Testis (tissue), 3 donors: ENCODE data around the gene LIN28A. TPM values are rescaled to one million over a fixed set of nuclear protein-coding genes. Genes with fewer than 3 reads are reported as not detected.

Experiments used
- DNase-seq: peaks from one replicate; pipeline ENCODE4 v3.0.0-alpha.2; 2019
- H3K27ac ChIP-seq, 2 donors: fragments of 200-600 bp; sonication (generic); one replicate each; pipeline ENCODE4 v1.5.1; 2019
- H3K27me3 ChIP-seq: fragments of 200-600 bp; sonication (generic); one replicate; pipeline ENCODE4 v1.5.1; 2019
- H3K36me3 ChIP-seq: fragments of 200-600 bp; sonication (generic); one replicate; pipeline ENCODE4 v1.5.1; 2017; ENCODE audit warnings: low read depth; ENCODE audit errors: missing control alignments
- H3K4me1 ChIP-seq: fragments of 200-600 bp; sonication (generic); one replicate; pipeline ENCODE4 v1.5.1; 2019
- H3K4me3 ChIP-seq, 2 donors: fragments of 200-600 bp; sonication (generic); one replicate each; pipeline ENCODE4 v1.5.1; 2017 to 2019
- H3K9me3 ChIP-seq: fragments of 200-600 bp; sonication (generic); one replicate; pipeline ENCODE4 v1.5.1; 2017
- CTCF ChIP-seq, 3 experiments: fragments of 450-650 bp in 2 of 3; fragments of 200-600 bp in 1 of 3; sonication (generic) in 1 of 3; IDR thresholded peaks; one replicate each; pipeline ENCODE4 v1.5.1; 2016 to 2019; ENCODE audit warnings: antibody characterized with exemption in 3 of 3, mild to moderate bottlenecking in 2 of 3, moderate library complexity in 1 of 3
- POLR2A ChIP-seq: fragments of 450-650 bp; IDR thresholded peaks from one replicate; pipeline ENCODE4 v1.6.1; 2017; ENCODE audit warnings: antibody characterized with exemption, mild to moderate bottlenecking, moderate library complexity
- WGBS, 2 donors: methylation state at CpG; one replicate each; pipeline ENCODE4 v1.1.5; 2018; 5-methylcytosine and 5-hydroxymethylcytosine counted together
- intact Hi-C: fragments of 100-400 bp; cut with DNase I; formaldehyde crosslinking; loops from one replicate; pipeline ENCODE4 v1.15.1; 2023; ENCODE audit warnings: low total_unique reads
- polyA plus RNA-seq: library from polyadenylated mRNA; stranded (reverse); fragments of 350-450 nt; fragmentation: Illumina TruSeq; extraction: RNeasy Lipid Tissue Mini Kit (QIAGEN cat#74804); gene quantifications from one replicate; pipeline ENCODE4 v1.2.3, GENCODE V29; 2014; ENCODE audit warnings: low read depth, low replicate concordance; ENCODE audit not compliant: insufficient read depth
- total RNA-seq, 2 donors: library from RNA; depleted of rRNA; stranded (reverse); fragments of >200 nt; gene quantifications; one replicate each; pipeline ENCODE4 v1.2.3, GENCODE V29; 2016

LIN28A gene
- total and polyA plus RNA-seq, 3 donors from 2014 or later: 1.5 to 3.9 (median 3.6) TPM

GRCh38 chr1:26459573-26460031 is 49.0 kb downstream of the LIN28A start:
- H3K36me3 ChIP-seq: no peaks in the 10 kb centered on the region
- TF ChIP-seq CTCF (IDR thresholded peaks at IDR 0.05): no peak
- TF ChIP-seq POLR2A: no peak
- H3K27me3 ChIP-seq: no peaks in the 10 kb centered on the region
- no peaks in the 10 kb centered on the region for H3K9me3 ChIP-seq
- WGBS, 2 donors: 70 to 83% methylated on average over 3 of the region's 3 CpGs
- intact Hi-C loops: no loop called here
- no peak overlapping the region for H3K27ac ChIP-seq
- H3K4me1 ChIP-seq: no peaks in the 10 kb centered on the region
- no peak for DNase-seq
- H3K4me3 ChIP-seq: no peak overlapping the region

GRCh38 chr1:26468911-26469310 is 58.3 kb downstream of the LIN28A start:
- Histone ChIP-seq H3K36me3 (no peaks in the 10 kb centered on the region), H3K27me3 (no peaks in the 10 kb centered on the region), H3K4me3 (no peak overlapping the region), H3K9me3 (no peaks in the 10 kb centered on the region), H3K27ac (no peak overlapping the region), H3K4me1 (peaks cover 11% of the 10 kb centered on the region)
- WGBS, 2 donors: 53 to 78% methylated on average over 9 to 10 of the region's 10 CpGs
- DNase-seq: peak; percentile 34
- intact Hi-C loops: no loop called here
- TF ChIP-seq POLR2A: no peak
- no peak for TF ChIP-seq CTCF (IDR thresholded peaks at IDR 0.05)

GRCh38 chr1:26469558-26469957 is 58.9 kb downstream of the LIN28A start:
- no peaks in the 10 kb centered on the region for H3K36me3 ChIP-seq
- peaks cover 15% of the 10 kb centered on the region for H3K4me1 ChIP-seq
- H3K27ac ChIP-seq: no peak overlapping the region
- intact Hi-C loops: no loop called here
- no peak for DNase-seq
- WGBS, 2 donors: 76 to 85% methylated on average over 5 of the region's 5 CpGs
- H3K4me3 ChIP-seq: no peak overlapping the region
- no peaks in the 10 kb centered on the region for H3K9me3 ChIP-seq
- TF ChIP-seq CTCF (IDR thresholded peaks at IDR 0.05) (no peak), POLR2A (no peak)
- no peaks in the 10 kb centered on the region for H3K27me3 ChIP-seq

- intact Hi-C loops: no loop called here
- Histone ChIP-seq H3K4me1 (peaks cover 15% of the 10 kb centered on the region), H3K36me3 (no peaks in the 10 kb centered on the region), H3K27ac (no peak overlapping the region), H3K27me3 (no peaks in the 10 kb centered on the region), H3K9me3 (no peaks in the 10 kb centered on the region), H3K4me3 (peak overlapping the region in 1 of 2 donors; percentile 97)
- WGBS, 2 donors: 39 to 52% methylated on average over 14 of the region's 14 CpGs
- TF ChIP-seq POLR2A (no peak), CTCF (IDR thresholded peaks at IDR 0.05) (no peak)
- no peak for DNase-seq
Observed at GRCh38 chr1:26470878-26471497, 60.4 kb downstream of the LIN28A start.
